MM.1S (cell line): ENCODE results near the gene ITGB3BP.

Experiments
- EZH2 ChIP-seq: fragments of 300-600 bp; sonication (generic); optimal IDR thresholded peaks from 2 replicates; pipeline ENCODE3; 2017; ENCODE audit warnings: low read depth, mild to moderate bottlenecking, antibody characterized with exemption, low read length, mixed read lengths
- EZH2phosphoT487 ChIP-seq: fragments of 300-600 bp; sonication (generic); IDR thresholded peaks from 2 replicates; pipeline ENCODE4 v1.6.1; 2018; ENCODE audit warnings: antibody characterized with exemption, low read length

DNA sequence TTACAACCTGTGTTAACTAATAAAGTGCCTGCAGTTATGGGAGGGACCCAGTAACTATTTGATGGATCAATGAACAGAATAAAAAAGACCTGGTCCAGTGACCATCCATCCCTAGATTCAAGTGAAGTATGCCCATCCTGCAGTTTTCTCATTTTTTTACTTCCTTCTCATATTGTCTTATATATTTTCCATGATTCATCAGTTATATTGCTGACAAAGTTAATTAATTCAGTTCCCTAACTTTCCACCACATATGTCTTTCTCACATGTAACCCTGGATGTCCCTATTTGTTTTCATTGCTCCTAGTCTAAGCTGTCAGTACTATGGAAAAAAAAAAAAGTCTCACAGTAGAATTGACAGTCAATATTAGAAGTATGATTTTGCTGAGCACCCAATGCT, 64.3 kb downstream of the ITGB3BP start:
- TF ChIP-seq EZH2phosphoT487 (no peak), EZH2 (no peak)
